MCF 10A (cell line): ENCODE measurements around the gene SKOR1. TPM values are rescaled to one million over a fixed set of nuclear protein-coding genes. Genes with fewer than 3 reads are reported as not detected.

ENCODE experiments used
- BruUV-seq: library from RNA; stranded (reverse); fragments of 400-500 nt; replicated peaks from 2 replicates; lab custom pipeline; 2021; lab: Mats Ljungman, UMichigan
- CTCF ChIA-PET: fragments of 300-600 bp; sonication (Branson Sonifier 250); formaldehyde crosslinking; extraction: SDS; loops from one replicate; lab custom pipeline; 2021; ENCODE audit warnings: antibody characterized with exemption, inconsistent platforms; lab: Yijun Ruan, JAX
- POLR2A ChIA-PET: fragments of 300-600, 350-650 bp; sonication (Branson Sonifier 250); formaldehyde crosslinking; extraction: SDS; loops from one replicate; lab custom pipeline; 2020; ENCODE audit warnings: antibody characterized with exemption, inconsistent platforms; lab: Yijun Ruan, JAX
- DNase-seq: peaks from one replicate; pipeline ENCODE4 v3.0.0-alpha.2; 2018; ENCODE audit not compliant: unreplicated experiment
- H3K27ac Mint-ChIP-seq: one replicate; pipeline ENCODE4 v1.8.0; 2022; ENCODE audit warnings: mild to moderate bottlenecking, low read depth, mixed read lengths; ENCODE audit not compliant: unreplicated experiment
- H3K27me3 Mint-ChIP-seq: one replicate; pipeline ENCODE4 v1.8.0; 2022; ENCODE audit warnings: mixed read lengths; ENCODE audit not compliant: insufficient read depth, unreplicated experiment
- H3K36me3 Mint-ChIP-seq: one replicate; pipeline ENCODE4 v1.8.0; 2022; ENCODE audit warnings: mild to moderate bottlenecking, moderate library complexity, mixed read lengths; ENCODE audit not compliant: insufficient read depth, unreplicated experiment
- H3K4me1 Mint-ChIP-seq: one replicate; pipeline ENCODE4 v1.8.0; 2022; ENCODE audit warnings: mixed read lengths; ENCODE audit not compliant: insufficient read depth, unreplicated experiment
- H3K4me3 Mint-ChIP-seq: one replicate; pipeline ENCODE4 v1.8.0; 2022; ENCODE audit warnings: mild to moderate bottlenecking, moderate library complexity, mixed read lengths; ENCODE audit not compliant: unreplicated experiment
- H3K9me3 Mint-ChIP-seq: one replicate; pipeline ENCODE4 v1.8.0; 2022; ENCODE audit warnings: mixed read lengths; ENCODE audit not compliant: unreplicated experiment
- intact Hi-C: fragments of 100-400 bp; cut with micrococcal nuclease; formaldehyde crosslinking; loops from 2 replicates; pipeline ENCODE4 v1.14.1; 2022
- total RNA-seq: library from RNA; stranded (reverse); gene quantifications from 2 replicates; pipeline ENCODE4 v1.2.3, GENCODE V29; 2022
- TF ChIP-seq, protein P1 (sequence below): fragments of 200-600 bp; IDR thresholded peaks from one replicate; pipeline ENCODE4 v1.8.0; 2022; ENCODE audit warnings: antibody characterized with exemption, mild to moderate bottlenecking; ENCODE audit not compliant: unreplicated experiment

SKOR1 gene
- total RNA-seq, 1 experiment from 2014 or later: 0.07 TPM

DNA sequence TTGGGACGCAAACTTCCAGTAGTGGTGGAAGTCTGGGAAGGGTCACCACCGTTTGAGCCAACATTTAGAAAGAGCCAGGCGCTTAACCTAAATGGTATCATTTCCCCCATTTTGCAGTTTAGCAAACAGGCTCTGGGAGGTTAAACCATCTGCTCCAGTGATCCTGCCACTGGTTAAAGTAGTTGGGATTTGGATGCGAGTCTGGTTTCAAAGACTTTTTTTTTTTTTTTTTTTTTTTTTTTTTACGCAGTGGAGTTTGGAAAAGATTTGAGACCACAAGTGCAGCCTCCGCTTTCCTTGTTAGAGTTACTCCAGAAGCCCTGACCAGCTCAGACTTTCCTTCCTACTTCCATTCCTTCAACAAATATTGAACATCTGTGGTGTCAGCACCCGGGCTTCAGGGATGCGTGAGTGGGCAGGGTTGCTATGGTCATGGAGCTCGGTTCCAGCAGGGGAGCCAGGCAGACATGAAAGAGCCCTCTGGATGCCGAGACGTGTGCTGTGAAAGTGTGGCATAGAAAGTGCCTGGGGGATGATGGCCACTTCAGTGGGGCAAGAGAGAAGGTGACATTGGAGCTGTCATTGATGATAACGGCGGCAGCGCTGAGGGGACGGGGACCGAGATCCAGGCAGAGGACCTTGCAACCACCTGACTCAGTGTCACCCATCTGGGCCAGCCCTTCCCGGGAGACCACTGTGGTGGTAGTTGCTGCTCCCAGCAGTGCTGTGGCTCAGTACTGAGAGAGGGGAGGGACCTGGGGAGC lies 15.6 kb downstream of the SKOR1 start:
- Mint-ChIP-seq H3K27ac (peak overlapping the region; percentile 94), H3K4me1 (no peaks in the 10 kb centered on the region), H3K27me3 (no peaks in the 10 kb centered on the region), H3K36me3 (peaks cover 13% of the 10 kb centered on the region), H3K4me3 (peak overlapping the region; percentile 81), H3K9me3 (no peaks in the 10 kb centered on the region)
- no peak for DNase-seq
- POLR2A ChIA-PET: interaction anchor here (0.6 to 2.0 kb wide), 10 partner anchors 10 to 389 kb away, joined by 3 to 4 read pairs (median 3); partner anchors contain the start of gene CLN6
- intact Hi-C loops: loop anchor here (1.0 to 2.0 kb wide), 2 partner anchors 157 to 314 kb away; no protein-coding TSS in a partner anchor
- CTCF ChIA-PET: interaction anchor here (0.7 kb wide), 2 partner anchors 121 to 573 kb away, joined by 3 to 5 read pairs; no protein-coding TSS in a partner anchor
- BruUV-seq: no TSS peak
- TF ChIP-seq, protein P1, sequence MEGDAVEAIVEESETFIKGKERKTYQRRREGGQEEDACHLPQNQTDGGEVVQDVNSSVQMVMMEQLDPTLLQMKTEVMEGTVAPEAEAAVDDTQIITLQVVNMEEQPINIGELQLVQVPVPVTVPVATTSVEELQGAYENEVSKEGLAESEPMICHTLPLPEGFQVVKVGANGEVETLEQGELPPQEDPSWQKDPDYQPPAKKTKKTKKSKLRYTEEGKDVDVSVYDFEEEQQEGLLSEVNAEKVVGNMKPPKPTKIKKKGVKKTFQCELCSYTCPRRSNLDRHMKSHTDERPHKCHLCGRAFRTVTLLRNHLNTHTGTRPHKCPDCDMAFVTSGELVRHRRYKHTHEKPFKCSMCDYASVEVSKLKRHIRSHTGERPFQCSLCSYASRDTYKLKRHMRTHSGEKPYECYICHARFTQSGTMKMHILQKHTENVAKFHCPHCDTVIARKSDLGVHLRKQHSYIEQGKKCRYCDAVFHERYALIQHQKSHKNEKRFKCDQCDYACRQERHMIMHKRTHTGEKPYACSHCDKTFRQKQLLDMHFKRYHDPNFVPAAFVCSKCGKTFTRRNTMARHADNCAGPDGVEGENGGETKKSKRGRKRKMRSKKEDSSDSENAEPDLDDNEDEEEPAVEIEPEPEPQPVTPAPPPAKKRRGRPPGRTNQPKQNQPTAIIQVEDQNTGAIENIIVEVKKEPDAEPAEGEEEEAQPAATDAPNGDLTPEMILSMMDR: no peak

DNA sequence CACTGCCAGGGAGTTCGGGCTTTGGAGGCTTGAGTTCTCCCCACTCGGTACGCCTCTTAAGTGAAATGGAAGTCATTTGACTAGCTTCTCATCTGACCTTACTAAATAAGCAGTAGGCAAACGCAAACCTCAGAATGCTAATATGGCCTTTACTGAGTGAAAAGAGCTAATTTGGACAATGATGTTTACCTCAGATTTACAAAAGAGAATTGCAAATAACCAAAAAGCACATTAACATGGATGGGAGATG lies 16.1 kb downstream of the SKOR1 start:
- POLR2A ChIA-PET: interaction anchor here (0.6 to 2.0 kb wide), 6 partner anchors 10 to 387 kb away, joined by 3 to 4 read pairs (median 3); no protein-coding TSS in a partner anchor
- Mint-ChIP-seq H3K4me3 (no peak overlapping the region), H3K27ac (no peak overlapping the region), H3K4me1 (no peaks in the 10 kb centered on the region), H3K9me3 (no peaks in the 10 kb centered on the region), H3K36me3 (peaks cover 13% of the 10 kb centered on the region), H3K27me3 (no peaks in the 10 kb centered on the region)
- TF ChIP-seq, protein P1: no peak
- no TSS peak for BruUV-seq
- intact Hi-C loops: loop anchor here (2.0 kb wide), 1 partner anchor 313 kb away; no protein-coding TSS in a partner anchor
- CTCF ChIA-PET: interaction anchor here (0.7 kb wide), 1 partner anchor 574 kb away, joined by 3 read pairs; no protein-coding TSS in a partner anchor
- DNase-seq: no peak

DNA sequence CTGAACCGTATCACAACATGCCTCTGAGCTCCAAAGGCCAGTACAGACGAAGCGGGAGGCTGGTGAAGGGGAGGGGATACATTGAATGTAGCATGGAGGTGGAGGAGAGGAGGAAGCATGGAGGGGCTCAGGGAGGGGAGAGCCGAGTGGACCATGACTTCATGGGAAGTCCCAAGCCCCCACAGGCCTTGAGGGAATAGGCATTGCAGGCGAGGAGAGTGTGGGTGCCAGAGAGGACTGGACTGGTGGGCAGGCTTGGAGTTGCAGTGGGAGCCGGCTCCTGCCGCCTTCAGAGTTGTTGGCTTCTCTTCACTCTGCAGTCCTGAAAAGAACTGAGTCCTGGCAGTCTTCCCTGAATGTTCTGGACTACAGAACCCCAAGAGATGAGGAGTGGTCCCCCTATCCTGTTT lies 17.8 kb downstream of the SKOR1 start:
- TF ChIP-seq, protein P1: no peak
- H3K27me3 Mint-ChIP-seq: no peaks in the 10 kb centered on the region
- BruUV-seq: no TSS peak
- ChIA-PET CTCF (interaction anchor here (0.6 kb wide), 1 partner anchor 312 kb away, joined by 3 read pairs; no protein-coding TSS in a partner anchor), POLR2A (interaction anchor here (0.6 kb wide), 1 partner anchor 1033 kb away, joined by 3 read pairs; no protein-coding TSS in a partner anchor)
- intact Hi-C loops: no loop called here
- H3K36me3 Mint-ChIP-seq: peaks cover 13% of the 10 kb centered on the region
- no peak overlapping the region for H3K4me3 Mint-ChIP-seq
- no peak for DNase-seq
- no peak overlapping the region for H3K27ac Mint-ChIP-seq
- no peaks in the 10 kb centered on the region for H3K4me1 Mint-ChIP-seq
- H3K9me3 Mint-ChIP-seq: no peaks in the 10 kb centered on the region

DNA sequence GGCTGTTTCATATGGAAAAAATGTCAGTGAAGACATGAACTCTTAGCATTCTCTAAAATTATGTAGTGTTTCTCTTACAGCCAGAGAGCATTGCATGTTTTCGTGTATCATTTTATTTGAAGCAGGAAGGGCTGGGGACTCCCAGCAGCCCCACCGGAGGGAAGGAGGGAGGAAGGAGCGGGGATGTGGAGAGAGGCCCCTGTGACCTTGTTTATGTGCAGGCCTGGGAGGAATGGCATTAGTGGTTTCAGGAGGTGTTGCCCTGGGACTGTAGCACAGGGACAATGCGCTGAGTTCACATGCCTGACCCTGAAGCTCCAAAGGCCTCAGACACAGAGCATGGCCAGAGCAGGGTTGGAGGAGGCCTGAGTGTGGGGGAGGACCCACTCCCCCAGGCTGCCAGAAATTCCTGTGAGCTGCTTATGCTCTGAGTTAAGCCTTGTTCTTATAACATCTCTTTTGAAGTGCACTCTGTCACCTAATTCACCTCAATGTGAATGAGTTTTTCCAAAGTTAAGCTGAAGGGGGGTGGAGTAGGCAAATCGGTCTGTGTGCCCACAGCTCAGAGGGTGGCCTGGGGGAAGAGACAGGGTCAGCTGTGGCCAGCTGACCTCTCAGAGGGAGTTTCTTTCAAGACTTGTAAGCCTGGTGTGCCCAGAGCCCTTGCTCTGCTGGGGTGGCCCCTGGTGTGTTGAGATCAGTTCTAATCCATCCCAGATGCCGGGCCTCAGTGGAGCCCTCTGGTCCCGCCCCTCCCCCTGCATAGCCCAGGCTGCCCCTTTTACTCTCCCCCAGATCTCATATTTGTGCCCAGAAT lies 18.5 kb downstream of the SKOR1 start:
- POLR2A ChIA-PET: interaction anchor here (2.4 kb wide), 1 partner anchor 211 kb away, joined by 8 read pairs; the partner anchor contains the start of gene PIAS1
- Mint-ChIP-seq H3K4me3 (no peak overlapping the region), H3K9me3 (no peaks in the 10 kb centered on the region), H3K27ac (no peak overlapping the region), H3K27me3 (no peaks in the 10 kb centered on the region), H3K4me1 (no peaks in the 10 kb centered on the region), H3K36me3 (peaks cover 13% of the 10 kb centered on the region)
- TF ChIP-seq, protein P1: no peak
- BruUV-seq: no TSS peak
- intact Hi-C loops: no loop called here
- DNase-seq: no peak
- CTCF ChIA-PET: no interaction called here
